Endothelial cell of umbilical vein (primary cell): ENCODE results near the gene DDX25.

Source experiments
- JUN ChIP-seq: IDR thresholded peaks from 2 replicates; pipeline ENCODE4 v1.6.1; 2011; ENCODE audit warnings: borderline replicate concordance, low read depth; ENCODE audit not compliant: insufficient read length, insufficient read depth
- POLR2A ChIP-seq: IDR thresholded peaks from 2 replicates; pipeline ENCODE4 v1.6.1; 2012; ENCODE audit warnings: low read depth, mild to moderate bottlenecking, control low read depth, low read length
- POLR2AphosphoS5 ChIP-seq: IDR thresholded peaks from 2 replicates; pipeline ENCODE4 v1.6.1; 2012; ENCODE audit warnings: low read depth, mild to moderate bottlenecking, control low read depth, low read length, moderate library complexity; ENCODE audit not compliant: insufficient read depth
- TF ChIP-seq, protein P1 (sequence below), 2 donors: IDR thresholded peaks; 1 replicate in 1 of 2; 2 replicates in 1 of 2; pipeline ENCODE4 v1.5.1; 2011; ENCODE audit warnings: low read length in 2 of 2, mild to moderate bottlenecking in 2 of 2, moderate library complexity in 2 of 2, control low read depth in 1 of 2, inconsistent platforms in 1 of 2, low read depth in 1 of 2; ENCODE audit not compliant: insufficient read depth in 1 of 2; ENCODE audit errors: extremely low read depth in 1 of 2
- TF ChIP-seq, protein P2 (sequence below): IDR thresholded peaks from 2 replicates; pipeline ENCODE4 v1.6.1; 2011; ENCODE audit not compliant: insufficient read depth, insufficient read length

DNA sequence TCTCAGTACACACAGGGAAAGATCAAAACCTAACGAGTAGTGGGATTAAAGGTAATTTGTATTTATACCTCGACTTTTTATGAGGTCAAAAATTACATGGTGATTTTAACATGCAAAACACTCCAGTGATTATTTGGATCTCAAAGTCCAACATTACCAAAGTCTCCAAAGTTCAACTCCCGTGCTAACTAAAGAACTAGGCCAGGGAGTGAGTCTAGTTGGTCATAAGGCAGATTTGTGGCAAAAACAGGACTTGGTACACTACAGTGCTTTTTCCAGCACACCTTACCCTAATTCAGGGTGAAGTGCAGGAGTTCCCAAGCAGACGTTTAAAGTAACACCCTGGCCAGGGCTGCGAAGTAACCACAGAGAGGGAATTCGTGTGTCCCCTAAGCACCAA, 2.4 kb upstream of the DDX25 start:
- TF ChIP-seq, protein P1, sequence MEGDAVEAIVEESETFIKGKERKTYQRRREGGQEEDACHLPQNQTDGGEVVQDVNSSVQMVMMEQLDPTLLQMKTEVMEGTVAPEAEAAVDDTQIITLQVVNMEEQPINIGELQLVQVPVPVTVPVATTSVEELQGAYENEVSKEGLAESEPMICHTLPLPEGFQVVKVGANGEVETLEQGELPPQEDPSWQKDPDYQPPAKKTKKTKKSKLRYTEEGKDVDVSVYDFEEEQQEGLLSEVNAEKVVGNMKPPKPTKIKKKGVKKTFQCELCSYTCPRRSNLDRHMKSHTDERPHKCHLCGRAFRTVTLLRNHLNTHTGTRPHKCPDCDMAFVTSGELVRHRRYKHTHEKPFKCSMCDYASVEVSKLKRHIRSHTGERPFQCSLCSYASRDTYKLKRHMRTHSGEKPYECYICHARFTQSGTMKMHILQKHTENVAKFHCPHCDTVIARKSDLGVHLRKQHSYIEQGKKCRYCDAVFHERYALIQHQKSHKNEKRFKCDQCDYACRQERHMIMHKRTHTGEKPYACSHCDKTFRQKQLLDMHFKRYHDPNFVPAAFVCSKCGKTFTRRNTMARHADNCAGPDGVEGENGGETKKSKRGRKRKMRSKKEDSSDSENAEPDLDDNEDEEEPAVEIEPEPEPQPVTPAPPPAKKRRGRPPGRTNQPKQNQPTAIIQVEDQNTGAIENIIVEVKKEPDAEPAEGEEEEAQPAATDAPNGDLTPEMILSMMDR (IDR thresholded peaks at IDR 0.05; ENCODE audit: extremely low read depth in 1 of 2, insufficient read depth in 1 of 2, low read depth in 1 of 2, low read length in 2 of 2) = no peak
- TF ChIP-seq POLR2A (no peak), POLR2AphosphoS5 (no peak), JUN (no peak)
- TF ChIP-seq, protein P2, sequence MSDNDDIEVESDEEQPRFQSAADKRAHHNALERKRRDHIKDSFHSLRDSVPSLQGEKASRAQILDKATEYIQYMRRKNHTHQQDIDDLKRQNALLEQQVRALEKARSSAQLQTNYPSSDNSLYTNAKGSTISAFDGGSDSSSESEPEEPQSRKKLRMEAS = no peak
